HFF-Myc (cell line): ENCODE results near the gene KIF21B.

Experiments
- DNase-seq: peaks from one replicate; pipeline ENCODE4 v3.0.0-alpha.2; 2011; ENCODE audit warnings: low read depth; ENCODE audit errors: extremely low read depth
- H3K4me3 ChIP-seq: replicated peaks from 2 replicates; pipeline ENCODE4 v1.5.1; 2011; ENCODE audit warnings: low read depth, mild to moderate bottlenecking, control low read depth, low read length
- CTCF ChIP-seq: IDR thresholded peaks from 2 replicates; pipeline ENCODE4 v1.5.1; 2012; ENCODE audit warnings: mild to moderate bottlenecking, low read depth, low read length, control low read depth; ENCODE audit errors: missing control alignments

The KIF21B gene

GRCh38 chr1:201049248-201049831 lies 25.8 kb upstream of the KIF21B start:
- no peak for TF ChIP-seq CTCF
- no peak overlapping the region for H3K4me3 ChIP-seq
- no peak for DNase-seq

DNA sequence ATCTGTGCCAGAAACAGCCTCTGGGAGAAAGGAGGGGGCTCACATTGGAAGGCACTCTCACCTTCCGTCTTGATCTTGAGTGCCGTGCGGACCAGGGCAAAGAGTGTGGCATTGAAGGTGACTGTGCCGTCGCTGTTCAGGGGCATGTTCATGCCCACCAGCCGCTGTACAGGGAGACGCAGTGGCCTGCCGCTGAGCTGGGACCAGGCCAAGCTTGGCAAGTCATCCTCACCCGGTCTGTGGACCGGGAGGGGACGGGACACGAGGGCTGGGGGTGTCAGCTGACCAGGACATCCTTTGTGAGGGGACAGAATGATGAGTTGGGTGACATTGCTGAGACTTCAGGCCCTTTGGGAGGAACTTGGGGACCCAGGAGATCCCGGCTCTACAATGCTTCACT lies 25.0 kb upstream of the KIF21B start:
- no peak overlapping the region for H3K4me3 ChIP-seq
- DNase-seq = no peak
- TF ChIP-seq CTCF = no peak

DNA sequence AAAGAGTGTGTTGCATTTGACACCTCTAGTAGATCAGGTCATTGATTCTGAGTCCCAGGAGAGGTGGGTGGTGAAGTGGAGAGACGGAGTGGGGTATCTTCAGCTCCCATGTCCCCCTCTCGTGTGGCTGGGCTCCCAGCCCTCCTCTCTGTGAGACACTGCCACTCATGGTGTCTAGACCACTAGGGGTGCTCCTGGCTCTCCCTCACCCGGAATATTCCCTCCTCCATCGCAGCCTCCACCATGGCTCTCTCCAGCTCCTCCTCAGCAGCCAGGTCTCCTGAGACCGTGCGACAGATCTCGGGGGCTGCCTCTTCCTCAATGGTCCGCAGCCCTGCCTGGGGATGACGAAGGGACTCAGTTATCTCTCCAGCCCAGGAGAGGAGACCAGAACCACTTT lies 20.6 kb upstream of the KIF21B start:
- no peak for TF ChIP-seq CTCF
- DNase-seq = no peak

DNA sequence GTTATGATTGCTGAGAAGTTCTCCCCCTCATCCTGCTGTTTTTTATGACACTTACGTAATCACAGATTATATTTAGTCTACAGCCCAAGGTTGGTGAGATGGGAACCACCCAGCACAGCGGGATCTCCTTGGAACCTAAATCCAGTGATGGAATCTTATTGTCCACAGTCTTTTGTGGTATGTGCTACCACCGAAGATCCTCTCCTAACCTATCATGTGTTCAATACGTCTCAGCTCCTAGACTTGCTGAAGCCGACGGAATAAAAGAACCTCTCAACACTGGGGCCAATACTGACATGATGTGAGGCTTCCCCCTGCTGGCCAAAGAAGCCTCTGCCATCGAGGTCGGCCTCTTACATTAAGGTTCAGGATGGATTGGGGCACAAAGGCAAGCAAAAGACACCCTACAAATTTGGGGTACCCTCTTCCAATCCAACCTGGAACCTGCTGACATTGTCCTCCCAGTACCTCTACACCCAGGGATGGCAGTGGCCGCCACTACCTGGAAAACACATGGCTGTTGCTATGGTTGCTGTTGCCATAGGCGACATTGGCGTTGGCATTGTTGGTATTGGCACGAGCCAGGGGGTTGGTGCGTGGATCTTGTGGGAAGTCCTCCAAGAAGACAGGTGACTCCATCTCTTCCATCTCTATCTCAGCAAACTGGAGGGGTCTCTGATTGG lies 19.4 kb upstream of the KIF21B start:
- peak; percentile 79 for TF ChIP-seq CTCF
- no peak overlapping the region for H3K4me3 ChIP-seq
- DNase-seq = peak; percentile 30

More for the DNA sequence above, 20.6 kb upstream of the KIF21B start:
- no peak overlapping the region for H3K4me3 ChIP-seq

GRCh38 chr1:201041011-201041410 lies 17.5 kb upstream of the KIF21B start:
- no peak for TF ChIP-seq CTCF
- H3K4me3 ChIP-seq = no peak overlapping the region
- DNase-seq = no peak

GRCh38 chr1:201039876-201040275 lies 16.4 kb upstream of the KIF21B start:
- TF ChIP-seq CTCF = no peak
- H3K4me3 ChIP-seq = no peak overlapping the region
- no peak for DNase-seq
